ENCODE data around the gene GNS.
"Not testable (repeated sequence)": the region's sequence is repeated elsewhere in the genome, so short reads cannot be mapped to it uniquely, and the experiment has no call there.

Gene GNS

DNA sequence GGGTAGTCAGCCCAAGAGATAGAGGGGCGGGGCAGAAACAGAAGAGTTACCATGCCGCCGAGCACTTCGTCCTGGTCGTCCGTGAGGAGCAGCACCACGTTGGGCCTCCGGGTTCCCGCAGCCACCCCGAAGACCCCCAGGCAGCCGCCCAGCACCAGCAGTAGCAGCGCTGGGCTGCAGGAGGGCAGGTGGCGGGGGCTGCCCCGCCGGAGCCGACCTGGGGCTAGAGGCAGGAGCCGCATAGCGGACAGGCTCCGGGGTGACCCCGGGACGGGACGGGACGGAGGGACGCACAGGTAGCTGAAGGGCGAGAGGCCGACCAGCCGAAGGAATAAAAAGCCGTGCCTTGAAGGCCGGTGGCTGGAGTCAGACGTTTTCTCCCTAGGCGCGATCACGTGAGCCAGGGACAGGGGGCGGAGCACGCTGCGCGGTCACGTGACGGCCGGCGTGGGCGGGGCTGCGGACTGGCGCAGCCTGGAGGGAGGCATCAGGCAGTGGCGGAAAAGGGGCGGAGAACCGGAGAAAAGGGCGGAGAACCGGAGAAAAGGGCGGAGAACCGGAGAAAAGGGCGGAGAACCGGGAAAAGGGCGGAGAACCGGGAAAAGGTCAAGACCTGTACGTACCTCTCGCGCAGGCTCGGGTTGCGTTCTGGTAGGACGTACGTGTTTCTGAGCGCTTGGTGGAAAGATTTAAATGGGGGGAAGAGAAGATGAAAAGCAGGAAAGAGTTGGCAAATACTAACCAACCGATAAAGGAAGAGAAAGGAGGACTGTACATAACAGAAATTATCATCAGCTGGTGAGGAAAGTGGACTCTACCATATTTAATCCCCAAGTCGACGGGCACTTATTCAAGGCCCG lies at the start of gene GNS:
Gene GNS, minus strand, starts transcription at position 372 of the 860 bp plus-strand sequence. Its CDS starts 130 bp downstream, at position 242.
- H3K4me1 Mint-ChIP-seq, result peaks cover 51% of the 10 kb centered on the region
- H3K9me3 Mint-ChIP-seq, result no peaks in the 10 kb centered on the region

DNA sequence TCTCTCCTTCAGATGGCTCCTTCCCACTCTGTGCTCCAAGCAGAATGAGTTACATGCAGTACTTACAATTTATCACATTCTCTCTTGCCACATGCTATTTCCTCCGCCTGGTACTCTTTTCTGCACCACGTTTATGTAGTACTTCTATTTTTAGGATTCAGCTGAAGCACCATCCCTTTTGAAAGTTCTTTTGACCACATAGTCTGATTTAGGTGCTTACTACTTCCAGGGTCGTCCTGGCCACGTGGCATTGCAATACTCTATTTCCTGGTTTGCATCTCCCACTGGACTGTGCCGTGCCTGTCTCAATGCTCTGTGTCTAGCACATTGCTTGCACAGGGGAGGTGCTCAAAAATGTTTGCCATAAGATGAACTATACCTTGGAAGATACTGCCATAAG lies 48.9 kb upstream of the GNS start:
- Mint-ChIP-seq H3K9me3 (peaks cover 7 to 9% of the 10 kb centered on the region in 2 donors), H3K27ac (no peak overlapping the region), H3K4me1 (peaks cover 7% of the 10 kb centered on the region), H3K27me3 (peaks cover 40% of the 10 kb centered on the region), H3K4me3 (no peak overlapping the region)
- DNase-seq (no peak), ATAC-seq (no peak)

More for the DNA sequence above, at the start of gene GNS:
- DNase-seq (peak; percentile 91 to 94), ATAC-seq (peak; percentile 90)
- Mint-ChIP-seq H3K4me3 (peak within 1 kb of the TSS; percentile 88 to 90), H3K27me3 (no peaks in the 10 kb centered on the region), H3K27ac (peak within 1 kb of the TSS; percentile 91 to 92)

DNA sequence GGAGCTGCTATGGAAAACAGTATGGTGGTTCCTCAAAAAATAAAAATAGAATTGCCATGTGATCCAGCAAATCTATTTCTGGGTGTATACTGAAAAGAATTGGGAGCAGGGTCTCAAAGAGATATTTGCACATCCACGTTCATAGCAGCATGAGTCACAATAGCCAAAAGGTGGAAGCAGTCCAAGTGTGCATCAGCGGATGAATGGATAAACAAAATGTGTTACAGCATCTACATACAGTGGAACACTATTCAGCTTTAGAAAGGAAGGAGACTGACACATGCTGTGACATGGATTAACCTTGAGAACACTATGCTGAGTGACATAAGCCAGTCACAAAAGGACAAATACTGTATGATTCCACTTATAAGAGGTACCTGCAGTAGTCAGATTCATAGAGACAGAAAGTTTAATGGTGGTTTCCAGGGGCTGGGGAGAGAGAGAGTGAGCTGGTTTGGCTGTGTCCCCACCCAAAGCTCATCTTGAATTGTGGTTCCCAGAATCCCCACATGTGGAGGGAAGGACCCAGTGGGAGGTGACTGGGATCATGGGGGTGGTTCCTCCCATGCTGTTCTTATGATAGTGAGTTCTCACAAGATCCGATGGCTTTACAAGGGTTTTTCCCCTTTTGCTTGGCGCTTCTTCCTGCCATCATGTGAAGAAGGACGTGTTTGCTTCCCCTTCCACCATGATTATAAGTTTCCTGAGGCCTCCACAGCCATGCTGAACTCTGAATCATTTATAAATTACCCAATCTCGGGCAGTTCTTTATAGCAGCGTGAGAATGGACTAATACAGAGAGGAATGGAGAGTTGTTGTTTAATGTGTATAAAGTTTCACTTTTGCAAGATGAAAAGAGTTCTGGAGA lies 47.6 kb upstream of the GNS start:
- Mint-ChIP-seq H3K4me1 (peaks cover 7% of the 10 kb centered on the region), H3K4me3 (no peak overlapping the region), H3K27me3 (peaks cover 40% of the 10 kb centered on the region), H3K9me3 (peaks cover 7 to 9% of the 10 kb centered on the region in 2 donors), H3K27ac (no peak overlapping the region)
- DNase-seq (no peak), ATAC-seq (no peak)

- H3K4me1 Mint-ChIP-seq, result peaks cover 7% of the 10 kb centered on the region
- no peak overlapping the region for H3K27ac Mint-ChIP-seq
- H3K4me3 Mint-ChIP-seq, result no peak overlapping the region
- no peak for DNase-seq
- no peak for ATAC-seq
- peaks cover 7 to 9% of the 10 kb centered on the region in 2 donors for H3K9me3 Mint-ChIP-seq
- peaks cover 41% of the 10 kb centered on the region for H3K27me3 Mint-ChIP-seq
Measured at GRCh38 chr12:64806173-64806572, 47.0 kb upstream of the GNS start.

DNA sequence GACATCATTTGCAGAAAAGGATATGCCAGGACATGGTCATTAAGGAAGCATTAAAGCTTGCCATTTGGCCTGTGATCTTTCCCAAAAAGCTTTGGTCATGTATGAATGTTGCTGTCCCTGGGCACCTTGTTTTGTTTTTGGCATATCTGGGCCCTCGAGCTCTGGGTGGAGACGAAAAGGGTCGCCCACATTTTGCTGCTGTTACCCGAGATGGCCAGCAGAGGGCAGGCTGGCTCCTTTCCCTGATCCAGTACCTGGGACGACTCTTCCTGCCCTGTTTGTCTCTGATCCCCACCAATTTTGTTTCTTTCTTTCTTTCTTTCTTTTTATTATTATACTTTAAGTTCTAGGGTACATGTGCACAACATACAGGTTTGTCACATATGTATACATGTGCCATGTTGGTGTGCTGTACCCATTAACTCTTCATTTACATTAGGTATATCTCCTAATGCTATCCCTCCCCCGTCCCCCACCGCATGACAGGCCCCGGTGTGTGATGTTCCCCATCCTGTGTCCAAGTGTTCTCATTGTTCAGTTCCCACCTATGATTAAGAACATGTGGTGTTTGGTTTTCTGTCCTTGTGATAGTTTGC lies 43.1 kb upstream of the GNS start:
- not testable (repeated sequence) for H3K4me3 Mint-ChIP-seq, H3K9me3 Mint-ChIP-seq, H3K27ac Mint-ChIP-seq, H3K4me1 Mint-ChIP-seq
- peak; percentile 69 for ATAC-seq
- peaks cover 39% of the 10 kb centered on the region for H3K27me3 Mint-ChIP-seq
- DNase-seq, result peak; percentile 56 to 57

GRCh38 chr12:64801381-64801780 lies 42.2 kb upstream of the GNS start:
- Mint-ChIP-seq H3K4me1 (no peaks in the 10 kb centered on the region), H3K27me3 (peaks cover 30% of the 10 kb centered on the region), H3K27ac (no peak overlapping the region), H3K4me3 (no peak overlapping the region), H3K9me3 (no peaks in the 10 kb centered on the region)
- DNase-seq, result no peak
- no peak for ATAC-seq

DNA sequence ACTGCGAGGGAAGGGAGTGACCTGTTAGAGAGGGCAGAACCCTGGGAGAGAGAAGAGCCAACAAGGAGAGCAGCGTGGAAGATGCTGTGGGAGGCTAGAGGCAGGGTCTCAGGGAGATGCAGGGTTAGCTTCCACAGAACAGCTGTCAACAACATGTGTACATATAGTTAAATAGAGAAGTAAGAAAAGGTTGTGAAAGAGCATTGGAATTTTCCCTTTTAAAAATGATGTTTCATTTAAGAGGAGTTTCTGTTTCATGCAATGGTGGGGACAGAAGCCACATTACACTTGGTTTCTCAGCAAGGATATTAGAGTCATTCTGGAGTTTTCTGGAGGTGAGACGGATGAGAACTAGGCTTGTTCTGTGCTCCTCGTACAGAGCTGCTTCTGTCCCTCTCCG lies 41.4 kb upstream of the GNS start:
- Mint-ChIP-seq H3K27me3 (peaks cover 27% of the 10 kb centered on the region), H3K27ac (no peak overlapping the region), H3K4me3 (no peak overlapping the region), H3K9me3 (no peaks in the 10 kb centered on the region), H3K4me1 (no peaks in the 10 kb centered on the region)
- DNase-seq (no peak), ATAC-seq (no peak)

DNA sequence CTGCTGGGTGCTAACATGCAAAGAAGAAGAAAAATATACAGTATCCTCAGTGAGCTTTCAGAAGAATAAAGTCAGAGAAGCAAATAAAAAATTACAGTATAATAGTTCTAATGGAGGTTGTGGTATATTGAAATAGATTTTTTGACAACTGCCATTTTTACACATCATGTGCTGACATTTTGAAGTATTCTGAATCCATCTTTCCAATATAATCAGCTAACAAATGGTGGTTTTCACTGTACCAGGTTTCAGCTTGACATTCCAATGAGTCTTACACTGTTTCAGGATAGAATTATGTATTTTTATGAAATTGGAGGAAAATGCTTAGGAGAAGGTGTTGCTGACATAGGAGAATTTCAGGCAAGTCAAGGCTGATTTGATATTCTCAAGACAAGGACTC lies 39.0 kb upstream of the GNS start:
- Mint-ChIP-seq H3K9me3 (no peaks in the 10 kb centered on the region), H3K4me3 (no peak overlapping the region), H3K27me3 (peaks cover 15% of the 10 kb centered on the region), H3K4me1 (no peaks in the 10 kb centered on the region), H3K27ac (no peak overlapping the region)
- ATAC-seq (no peak), DNase-seq (no peak)

GRCh38 chr12:64797156-64797555 lies 38.0 kb upstream of the GNS start:
- DNase-seq (no peak), ATAC-seq (no peak)
- H3K27me3 Mint-ChIP-seq, result peaks cover 15% of the 10 kb centered on the region
- no peak overlapping the region for H3K4me3 Mint-ChIP-seq
- H3K9me3 Mint-ChIP-seq, result no peaks in the 10 kb centered on the region
- H3K27ac Mint-ChIP-seq, result no peak overlapping the region
- no peaks in the 10 kb centered on the region for H3K4me1 Mint-ChIP-seq

GRCh38 chr12:64796205-64796845 lies 37.1 kb upstream of the GNS start:
- Mint-ChIP-seq H3K4me3 (no peak overlapping the region), H3K4me1 (no peaks in the 10 kb centered on the region), H3K9me3 (no peaks in the 10 kb centered on the region), H3K27me3 (peaks cover 13% of the 10 kb centered on the region), H3K27ac (no peak overlapping the region)
- DNase-seq (peak; percentile 52 to 57), ATAC-seq (peak; percentile 82)

- H3K27ac Mint-ChIP-seq, result no peak overlapping the region
- no peak for ATAC-seq
- no peaks in the 10 kb centered on the region for H3K27me3 Mint-ChIP-seq
- H3K4me3 Mint-ChIP-seq, result no peak overlapping the region
- no peak for DNase-seq
- no peaks in the 10 kb centered on the region for H3K9me3 Mint-ChIP-seq
- no peaks in the 10 kb centered on the region for H3K4me1 Mint-ChIP-seq
Measured at GRCh38 chr12:64794305-64794704, 35.1 kb upstream of the GNS start.

GRCh38 chr12:64793610-64794009 lies 34.4 kb upstream of the GNS start:
- DNase-seq (no peak), ATAC-seq (no peak)
- H3K9me3 Mint-ChIP-seq, result no peaks in the 10 kb centered on the region
- no peak overlapping the region for H3K4me3 Mint-ChIP-seq
- H3K27me3 Mint-ChIP-seq, result no peaks in the 10 kb centered on the region
- H3K4me1 Mint-ChIP-seq, result no peaks in the 10 kb centered on the region
- no peak overlapping the region for H3K27ac Mint-ChIP-seq

- Mint-ChIP-seq H3K27ac (no peak overlapping the region), H3K9me3 (no peaks in the 10 kb centered on the region), H3K4me1 (no peaks in the 10 kb centered on the region), H3K27me3 (no peaks in the 10 kb centered on the region), H3K4me3 (no peak overlapping the region)
- ATAC-seq, result no peak
- DNase-seq, result no peak
Measured at GRCh38 chr12:64792128-64792527, 32.9 kb upstream of the GNS start.

DNA sequence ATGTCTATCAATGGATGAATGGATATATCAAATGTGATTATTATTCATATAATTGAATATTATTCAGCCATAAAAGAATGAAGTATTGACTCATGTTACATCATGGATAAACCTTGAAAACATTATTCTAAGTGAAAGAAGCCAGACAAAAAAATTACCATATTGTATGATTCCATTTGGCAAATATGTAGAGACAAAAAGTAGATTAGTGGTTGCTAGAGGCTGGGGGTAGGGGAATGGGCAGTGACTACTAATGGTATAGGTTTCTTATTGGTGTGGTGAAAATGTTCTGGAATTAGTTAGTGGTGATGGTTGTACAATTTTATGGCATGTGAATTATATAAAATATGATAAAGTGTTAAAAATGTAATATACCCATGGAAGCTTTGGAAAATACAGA lies 31.8 kb upstream of the GNS start:
- ATAC-seq (no peak), DNase-seq (no peak)
- no peak overlapping the region for H3K4me3 Mint-ChIP-seq
- H3K4me1 Mint-ChIP-seq, result no peaks in the 10 kb centered on the region
- no peak overlapping the region for H3K27ac Mint-ChIP-seq
- H3K9me3 Mint-ChIP-seq, result no peaks in the 10 kb centered on the region
- H3K27me3 Mint-ChIP-seq, result no peaks in the 10 kb centered on the region

DNA sequence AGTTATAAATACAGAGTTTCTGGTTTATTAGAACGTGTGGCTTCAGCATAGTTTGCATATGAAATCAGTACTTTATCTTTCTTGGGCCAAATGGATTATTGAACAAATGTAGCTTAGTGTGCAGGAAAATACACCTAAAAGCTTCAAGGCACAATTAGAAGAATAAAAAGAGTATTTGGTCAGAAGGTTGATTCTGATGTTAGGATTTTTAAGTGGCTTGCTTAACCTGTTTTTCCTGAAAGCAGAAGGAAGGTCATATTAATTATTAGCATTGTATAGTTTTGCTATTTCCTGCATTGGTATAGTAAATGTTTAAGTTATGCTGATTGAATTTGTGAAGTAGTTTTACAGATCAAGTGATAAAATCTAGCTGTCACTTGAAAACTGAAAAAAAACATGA lies 31.0 kb upstream of the GNS start:
- Mint-ChIP-seq H3K27me3 (no peaks in the 10 kb centered on the region), H3K27ac (no peak overlapping the region)

More for the DNA sequence above, 31.0 kb upstream of the GNS start:
- H3K4me3 Mint-ChIP-seq, result no peak overlapping the region
- H3K9me3 Mint-ChIP-seq, result no peaks in the 10 kb centered on the region
- no peaks in the 10 kb centered on the region for H3K4me1 Mint-ChIP-seq
- ATAC-seq (no peak), DNase-seq (no peak)

All from stimulated activated naive CD8-positive, alpha-beta T cell treated with anti-CD3 and anti-CD28 coated beads, Interleukin-15, amount 100 ng/mL, for 72 hours (primary cell).